HFFc6 (cell line): ENCODE measurements around the gene DERA. TPM values are rescaled to one million over a fixed set of nuclear protein-coding genes. Genes with fewer than 3 reads are reported as not detected.
"Not testable (repeated sequence)": the region's sequence is repeated elsewhere in the genome, so short reads cannot be mapped to it uniquely, and the experiment has no call there.

ENCODE experiments used
- DNase-seq: peaks from one replicate; pipeline ENCODE4 v3.0.0-alpha.2; 2018
- H3K27ac Mint-ChIP-seq: 2 replicates; pipeline ENCODE4 v1.8.0; 2020; ENCODE audit warnings: mild to moderate bottlenecking, mixed read lengths
- H3K27me3 Mint-ChIP-seq: 2 replicates; pipeline ENCODE4 v1.8.0; 2021; ENCODE audit warnings: mild to moderate bottlenecking, moderate library complexity, mixed read lengths; ENCODE audit not compliant: insufficient read depth
- H3K36me3 Mint-ChIP-seq: 2 replicates; pipeline ENCODE4 v1.8.0; 2021; ENCODE audit warnings: low read depth, mixed read lengths
- H3K4me1 Mint-ChIP-seq: 2 replicates; pipeline ENCODE4 v1.8.0; 2020; ENCODE audit warnings: low read depth, mixed read lengths
- H3K4me3 Mint-ChIP-seq: 2 replicates; pipeline ENCODE4 v1.8.0; 2020; ENCODE audit warnings: mild to moderate bottlenecking, moderate library complexity, mixed read lengths
- H3K9me3 Mint-ChIP-seq: 2 replicates; pipeline ENCODE4 v1.8.0; 2020; ENCODE audit warnings: mild to moderate bottlenecking, mixed read lengths
- CTCF ChIP-seq: fragments of 200-600 bp; sonication (generic); IDR thresholded peaks from 2 replicates; pipeline ENCODE4 v1.5.0; 2021; ENCODE audit warnings: antibody characterized with exemption, mild to moderate bottlenecking
- total RNA-seq, 6 experiments: library from RNA; stranded (reverse); fragmentation: NEBNext Ultra II Directional; extraction: Animal tissue kit (Norgen Biotek cat#: 25700); gene quantifications; 2 replicates in 1 of 6; 3 replicates in 5 of 6; pipeline ENCODE4 v1.2.3, GENCODE V29; 2021

DERA gene
- total RNA-seq, 6 experiments from 2014 or later = 28.1 to 46.4 (median 36.3) TPM

- peak overlapping the region; percentile 52 for H3K27ac Mint-ChIP-seq
- H3K27me3 Mint-ChIP-seq = no peaks in the 10 kb centered on the region
- no peaks in the 10 kb centered on the region for H3K9me3 Mint-ChIP-seq
- TF ChIP-seq CTCF = no peak
- H3K36me3 Mint-ChIP-seq = peaks cover 39% of the 10 kb centered on the region
- DNase-seq = peak; percentile 61
- no peak overlapping the region for H3K4me3 Mint-ChIP-seq
- peaks cover 57% of the 10 kb centered on the region for H3K4me1 Mint-ChIP-seq
These were observed 55.3 kb downstream of the DERA start for GRCh38 chr12:15966426-15966825.

- peaks cover 52% of the 10 kb centered on the region for H3K4me1 Mint-ChIP-seq
- DNase-seq, H3K27ac Mint-ChIP-seq, H3K4me3 Mint-ChIP-seq, H3K9me3 Mint-ChIP-seq, H3K27me3 Mint-ChIP-seq: not testable (repeated sequence)
- H3K36me3 Mint-ChIP-seq = peaks cover 35% of the 10 kb centered on the region
These were observed 55.9 kb downstream of the DERA start for GRCh38 chr12:15967053-15967452.

- H3K4me1 Mint-ChIP-seq = peaks cover 24% of the 10 kb centered on the region
- H3K27ac Mint-ChIP-seq = no peak overlapping the region
- H3K4me3 Mint-ChIP-seq = no peak overlapping the region
- DNase-seq = no peak
- H3K9me3 Mint-ChIP-seq = no peaks in the 10 kb centered on the region
- no peak for TF ChIP-seq CTCF
- peaks cover 37% of the 10 kb centered on the region for H3K36me3 Mint-ChIP-seq
- H3K27me3 Mint-ChIP-seq = peaks cover 4% of the 10 kb centered on the region; the same call in 1 of the 2 replicates
These were observed 60.1 kb downstream of the DERA start for GRCh38 chr12:15971211-15971610.

GRCh38 chr12:15972894-15973293 is 61.8 kb downstream of the DERA start:
- Mint-ChIP-seq H3K27me3 (peaks cover 4% of the 10 kb centered on the region; the same call in 1 of the 2 replicates), H3K4me1 (peaks cover 22% of the 10 kb centered on the region), H3K9me3 (no peaks in the 10 kb centered on the region), H3K27ac (no peak overlapping the region), H3K36me3 (peaks cover 45% of the 10 kb centered on the region), H3K4me3 (no peak overlapping the region)
- DNase-seq = no peak
- TF ChIP-seq CTCF = no peak

- no peak for TF ChIP-seq CTCF
- peak overlapping the region; percentile 56 for H3K4me3 Mint-ChIP-seq
- H3K9me3 Mint-ChIP-seq = no peaks in the 10 kb centered on the region
- DNase-seq = peak; percentile 50
- H3K36me3 Mint-ChIP-seq = peaks cover 18% of the 10 kb centered on the region
- peaks cover 4% of the 10 kb centered on the region; the same call in 1 of the 2 replicates for H3K27me3 Mint-ChIP-seq
- peaks cover 62% of the 10 kb centered on the region for H3K4me1 Mint-ChIP-seq
- H3K27ac Mint-ChIP-seq = peak overlapping the region; percentile 73
These were observed 67.1 kb downstream of the DERA start for GRCh38 chr12:15977999-15978951.
